Colon (tissue), 2 donors: ENCODE data around the gene ZNF100.
"Not testable (repeated sequence)": the region's sequence is repeated elsewhere in the genome, so short reads cannot be mapped to it uniquely, and the experiment has no call there.

Experiments used
- FAIRE-seq: peaks from 2 replicates; lab custom pipeline; 2012; peaks lifted over from hg19 to GRCh38; lab: Jason Lieb, UNC
- donor health status: control.
- donor health status: control.

ZNF100 gene

GRCh38 chr19:21704320-21704719, 63.1 kb downstream of the ZNF100 start:
- FAIRE-seq = no peak

GRCh38 chr19:21699197-21699596, 68.2 kb downstream of the ZNF100 start:
- FAIRE-seq = no peak

DNA sequence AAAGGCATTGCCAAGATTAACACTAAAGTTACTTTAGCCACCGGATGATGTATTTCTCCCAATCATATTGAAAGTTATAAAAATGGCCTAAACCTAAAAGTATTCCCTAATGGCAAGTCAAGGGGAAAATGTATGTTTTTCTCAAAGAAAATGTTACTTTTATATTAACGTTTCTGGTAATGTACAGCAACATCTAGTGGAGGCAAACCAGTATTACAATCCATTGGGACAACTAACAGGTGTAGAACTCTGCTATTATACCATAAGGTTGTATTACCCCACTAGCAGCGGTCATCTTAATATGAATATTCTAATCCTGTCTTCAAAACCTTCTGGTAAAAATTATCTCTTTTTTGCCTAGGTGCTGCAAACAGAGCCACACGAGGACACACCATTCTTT, 69.2 kb downstream of the ZNF100 start:
- no peak for FAIRE-seq

DNA sequence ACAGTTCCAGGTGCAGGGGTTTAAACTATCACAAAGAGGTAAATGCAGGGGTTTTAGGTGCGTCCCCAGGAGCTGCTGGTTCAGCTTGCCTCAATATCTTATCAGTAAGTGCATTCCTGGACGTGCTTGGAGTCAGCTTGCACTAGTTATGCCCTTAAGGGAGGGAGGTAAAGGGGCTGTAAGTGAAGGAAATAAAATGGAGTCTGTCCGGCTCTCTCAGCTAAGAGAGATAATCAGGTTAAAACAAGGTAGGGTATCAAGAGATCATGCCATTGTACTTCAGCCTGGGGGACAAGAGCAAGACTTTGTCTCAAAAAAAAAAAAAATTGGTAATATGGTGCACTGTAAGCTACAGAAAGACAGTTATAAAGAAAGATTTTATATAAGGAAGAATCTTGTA, 69.7 kb downstream of the ZNF100 start:
- no peak for FAIRE-seq

- FAIRE-seq = no peak
Observed at GRCh38 chr19:21694171-21694906, 73.0 kb downstream of the ZNF100 start.

GRCh38 chr19:21693399-21693798, 74.0 kb downstream of the ZNF100 start:
- FAIRE-seq = no peak

DNA sequence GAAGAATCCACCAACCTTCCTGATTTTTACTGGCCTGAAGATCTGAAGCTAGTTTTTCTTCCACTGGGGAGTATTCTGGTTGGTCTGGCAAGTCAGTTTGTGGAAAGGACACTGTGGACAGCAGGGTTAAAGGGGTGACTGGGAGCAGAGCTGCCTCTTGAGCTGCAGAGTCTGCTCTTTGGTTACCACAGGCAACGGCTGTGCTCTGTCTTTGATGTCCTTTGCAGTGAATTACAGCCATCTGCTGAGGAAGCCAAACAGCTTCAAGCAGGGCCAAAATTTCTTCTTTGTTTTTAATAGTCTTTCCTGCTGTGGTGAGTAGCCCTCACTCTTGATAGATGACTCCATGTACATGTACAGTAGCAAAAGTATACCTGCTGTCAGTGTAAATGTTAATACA, 75.7 kb downstream of the ZNF100 start:
- no peak for FAIRE-seq

- FAIRE-seq = no peak
Observed at GRCh38 chr19:21688464-21688863, 78.9 kb downstream of the ZNF100 start.

DNA sequence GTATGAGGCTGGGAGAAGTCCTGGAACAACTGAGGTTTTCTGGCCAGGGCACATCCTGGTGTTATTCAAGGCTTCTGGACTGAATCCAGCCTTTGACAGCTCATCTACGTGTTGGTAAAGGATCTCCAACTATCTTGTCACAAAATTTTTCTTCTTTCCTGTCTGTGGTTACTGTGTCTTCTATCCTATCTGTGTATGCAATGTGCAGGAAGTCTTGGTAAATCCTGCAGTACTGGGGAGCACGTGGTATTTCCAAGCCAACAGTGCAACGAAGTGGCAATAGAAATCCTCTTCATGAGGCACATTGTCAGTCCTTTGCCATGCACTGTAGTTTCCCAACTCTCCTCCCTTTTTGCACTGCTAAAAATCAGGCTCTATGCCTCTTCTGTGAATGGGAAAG, 86.7 kb downstream of the ZNF100 start:
- no peak for FAIRE-seq

DNA sequence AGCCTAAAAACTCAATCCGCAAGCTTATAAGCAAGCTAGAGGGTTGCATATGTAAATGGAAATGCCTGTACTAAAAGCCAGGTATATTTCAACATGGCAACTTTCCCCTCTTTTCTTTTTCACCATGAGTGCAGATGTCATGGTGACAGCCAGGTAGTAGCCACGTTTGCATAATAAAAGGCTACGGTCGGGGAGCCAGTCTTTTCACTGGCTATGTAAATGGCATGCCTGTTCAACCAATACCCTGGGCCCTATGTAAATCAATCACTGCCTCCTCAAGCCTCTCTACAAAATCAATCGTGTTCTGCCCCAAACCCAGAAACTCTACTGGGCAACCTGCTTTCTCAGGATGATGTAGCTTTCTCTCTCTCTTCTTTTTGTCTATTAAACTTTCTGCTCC, 87.4 kb downstream of the ZNF100 start:
- FAIRE-seq = no peak

DNA sequence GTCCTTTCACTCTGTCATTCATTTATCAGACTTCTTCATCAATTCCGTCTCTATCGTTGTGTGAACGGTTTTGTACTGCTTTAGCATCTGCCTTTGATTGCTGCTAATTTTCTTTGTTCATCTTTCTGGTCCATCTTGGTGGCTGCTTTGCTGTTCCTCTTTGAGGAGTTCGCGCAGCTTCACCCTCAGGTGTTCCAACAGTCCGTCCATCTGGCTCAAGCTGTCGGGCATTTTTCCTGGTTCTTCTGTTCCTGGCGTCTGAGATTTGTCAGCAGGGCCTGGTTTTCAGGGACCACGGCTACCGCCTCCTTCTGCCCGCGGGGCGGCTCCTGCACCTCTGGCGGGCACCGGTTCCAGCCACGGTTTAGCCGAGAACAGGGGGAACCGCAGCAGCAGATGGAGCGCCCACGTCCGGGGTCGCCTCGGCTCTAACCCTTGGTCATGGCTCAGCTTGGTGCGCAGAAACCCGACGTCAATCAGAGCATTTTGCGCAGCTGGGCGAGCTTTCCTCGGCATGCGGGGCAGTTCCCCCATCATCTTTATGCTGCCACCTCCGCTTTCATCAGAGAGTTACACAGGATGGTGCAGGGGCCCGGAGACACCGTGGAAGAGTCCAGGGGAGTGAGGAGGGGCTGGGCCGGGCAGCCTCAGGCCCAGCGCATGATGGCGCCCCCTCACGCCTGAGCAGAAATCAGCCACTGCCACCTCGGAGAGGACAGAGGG, 89.5 kb downstream of the ZNF100 start:
- no peak for FAIRE-seq

DNA sequence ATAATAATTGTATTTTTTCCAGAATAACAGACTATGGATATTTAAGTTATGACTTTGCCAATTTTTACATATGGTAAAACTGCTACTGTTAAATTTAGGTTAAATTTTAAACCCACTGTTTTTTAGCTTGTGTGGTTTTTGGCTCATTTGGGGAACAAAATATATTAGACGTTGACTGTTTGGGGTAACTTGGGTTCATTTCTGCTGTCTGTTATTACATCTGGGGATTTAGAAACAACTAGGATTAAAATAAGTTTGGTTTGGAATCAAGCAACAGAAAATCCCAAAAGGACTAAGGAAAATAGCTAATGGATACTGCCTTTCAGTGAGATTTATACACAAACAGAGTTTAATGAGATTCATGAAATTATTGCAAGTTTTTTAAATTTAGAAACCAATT, 92.9 kb downstream of the ZNF100 start:
- FAIRE-seq = no peak

GRCh38 chr19:21673479-21673878, 93.9 kb downstream of the ZNF100 start:
- not testable (repeated sequence) for FAIRE-seq
